B cell (primary cell): Measurements from ENCODE around the gene PLEKHA7. TPM values are rescaled to one million over a fixed set of nuclear protein-coding genes. Genes with fewer than 3 reads are reported as not detected.

Experiments used
- ATAC-seq: fragments of 200-7000 bp; cut with Tn5 transposase; one replicate; pipeline ENCODE4 v1.10.0; 2021; ENCODE audit warnings: low read depth, mild to moderate bottlenecking, moderate number of reproducible peaks, moderate library complexity
- CTCF ChIA-PET: fragments of 350-600 bp; sonication (Branson Sonifier 250); formaldehyde crosslinking; loops from one replicate; lab custom pipeline; 2021; ENCODE audit warnings: antibody characterized with exemption, inconsistent platforms; lab: Charles Lee
- POLR2A ChIA-PET: fragments of 350-600 bp; sonication (Branson Sonifier 250); formaldehyde crosslinking; loops from one replicate; lab custom pipeline; 2021; ENCODE audit warnings: antibody characterized with exemption; lab: Charles Lee
- DNase-seq: peaks from one replicate; pipeline ENCODE4 v3.0.0; 2013
- H2AFZ ChIP-seq: 2 replicates; pipeline ENCODE4 v1.6.1; 2012; ENCODE audit warnings: mild to moderate bottlenecking, low read depth, low read length; ENCODE audit not compliant: insufficient read depth, poor library complexity, severe bottlenecking
- H3K27ac ChIP-seq, 2 donors: 1 replicate in 1 of 2; 2 replicates in 1 of 2; pipeline ENCODE4 v1.5.1; 2012 to 2013; ENCODE audit warnings: low read length in 2 of 2, mild to moderate bottlenecking in 2 of 2, moderate library complexity in 1 of 2
- H3K27me3 ChIP-seq, 4 experiments: fragments of 200-600 bp in 1 of 4; sonication (generic) in 1 of 4; replicated peaks in 1 of 4; 1 replicate in 2 of 4; 2 replicates in 2 of 4; pipeline versions ENCODE4 v1.6.1 to v1.7.0; 2013 to 2016; ENCODE audit warnings: low read length in 3 of 4, mild to moderate bottlenecking in 2 of 4, mixed read lengths in 1 of 4, moderate library complexity in 1 of 4; ENCODE audit not compliant: insufficient read depth in 4 of 4, control insufficient read depth in 3 of 4; ENCODE audit errors: control extremely low read depth in 1 of 4
- H3K36me3 ChIP-seq, 2 experiments: replicated peaks in 1 of 2; 1 replicate in 1 of 2; 2 replicates in 1 of 2; pipeline versions ENCODE4 v1.6.1 to v1.7.1; 2013; ENCODE audit warnings: low read length in 1 of 2; ENCODE audit not compliant: insufficient read depth in 2 of 2, control insufficient read depth in 1 of 2; ENCODE audit errors: control extremely low read depth in 1 of 2, extremely low read depth in 1 of 2
- H3K4me1 ChIP-seq, 2 donors: fragments of 200-600 bp in 1 of 2; sonication (generic) in 1 of 2; 1 replicate in 1 of 2; 2 replicates in 1 of 2; pipeline versions ENCODE4 v1.5.1 to v1.6.1; 2013 to 2017; ENCODE audit warnings: low read length in 2 of 2; ENCODE audit not compliant: control insufficient read depth in 2 of 2, insufficient read depth in 2 of 2
- H3K4me2 ChIP-seq: replicated peaks from 2 replicates; pipeline ENCODE3; 2012; ENCODE audit warnings: mild to moderate bottlenecking, low read depth, low read length; ENCODE audit not compliant: poor library complexity, severe bottlenecking
- H3K4me3 ChIP-seq, 5 experiments: fragments of 200-600 bp in 1 of 5; sonication (generic) in 1 of 5; 1 replicate in 3 of 5; 2 replicates in 2 of 5; pipeline versions ENCODE4 v1.5.1 to v1.7.0; 2011 to 2016; ENCODE audit warnings: low read length in 4 of 5, mild to moderate bottlenecking in 4 of 5, low read depth in 2 of 5, control low read depth in 1 of 5, moderate library complexity in 1 of 5; ENCODE audit not compliant: insufficient read depth in 1 of 5; ENCODE audit errors: control extremely low read depth in 1 of 5, extremely low read depth in 1 of 5
- H3K79me2 ChIP-seq: fragments of 200-600 bp; sonication (generic); one replicate; pipeline ENCODE4 v1.6.0; 2016; ENCODE audit warnings: low read length; ENCODE audit not compliant: control insufficient read depth, insufficient read depth
- H3K9ac ChIP-seq: fragments of 200-600 bp; sonication (generic); 2 replicates; pipeline ENCODE4 v1.6.1; 2017; ENCODE audit warnings: mild to moderate bottlenecking, low read length, moderate library complexity
- H3K9me3 ChIP-seq, 3 donors: one replicate each; pipeline versions ENCODE4 v1.6.1 to v1.7.1; 2013; ENCODE audit warnings: low read length in 2 of 3; ENCODE audit not compliant: control insufficient read depth in 2 of 3, insufficient read depth in 1 of 3; ENCODE audit errors: control extremely low read depth in 1 of 3
- H4K20me1 ChIP-seq: 2 replicates; pipeline ENCODE4 v1.6.0; 2012; ENCODE audit warnings: mild to moderate bottlenecking, low read length; ENCODE audit not compliant: insufficient read depth, control insufficient read depth, poor library complexity, severe bottlenecking
- H3K27ac Mint-ChIP-seq: one replicate; pipeline ENCODE4 v1.8.0; 2021; ENCODE audit warnings: mixed read lengths
- H3K27me3 Mint-ChIP-seq: one replicate; pipeline ENCODE4 v1.8.0; 2021; ENCODE audit warnings: mixed read lengths
- H3K4me1 Mint-ChIP-seq: one replicate; pipeline ENCODE4 v1.8.0; 2021; ENCODE audit warnings: mixed read lengths
- H3K4me3 Mint-ChIP-seq: one replicate; pipeline ENCODE4 v1.8.0; 2021; ENCODE audit warnings: mixed read lengths
- H3K9me3 Mint-ChIP-seq: one replicate; pipeline ENCODE4 v1.8.0; 2022; ENCODE audit warnings: mixed read lengths; ENCODE audit not compliant: insufficient read depth
- CTCF ChIP-seq: fragments of 200-600 bp; IDR thresholded peaks from one replicate; pipeline ENCODE4 v1.8.0; 2022; ENCODE audit warnings: antibody characterized with exemption, mild to moderate bottlenecking
- EZH2 ChIP-seq: IDR thresholded peaks from 2 replicates; pipeline ENCODE4 v1.6.1; 2012; ENCODE audit warnings: borderline replicate concordance, low read depth, mild to moderate bottlenecking, moderate library complexity, low read length; ENCODE audit not compliant: insufficient read depth, poor library complexity, severe bottlenecking
- WGBS: methylation state at CpG from one replicate; pipeline ENCODE4 v1.1.5; 2013; ENCODE audit warnings: missing lambda C conversion rate; ENCODE audit not compliant: insufficient coverage; 5-methylcytosine and 5-hydroxymethylcytosine counted together
- intact Hi-C: fragments of 100-400 bp; cut with micrococcal nuclease; formaldehyde crosslinking; loops from one replicate; pipeline ENCODE4 v1.10.0; 2022
- polyA plus RNA-seq: library from polyadenylated mRNA; depleted of rRNA; stranded (reverse); fragments of >200 nt; gene quantifications from 2 replicates; pipeline ENCODE4 v1.2.3, GENCODE V29; 2012
- total RNA-seq, 2 donors: library from RNA; stranded (reverse); fragments of 120-200 nt in 1 of 2; gene quantifications; 1 replicate in 1 of 2; 2 replicates in 1 of 2; pipeline versions ENCODE4 v1.2.3 to v1.2.4, GENCODE V29; 2013 to 2022

PLEKHA7 gene
- total and polyA plus RNA-seq, 2 donors (not counting 1 experiment from before 2014, with no cell fraction given): 1.7 to 8.2 TPM

- ChIA-PET POLR2A (no interaction called here), CTCF (interaction anchor here (2.8 kb wide), 1 partner anchor 11 kb away, joined by 12 read pairs; no protein-coding TSS in a partner anchor)
- Histone ChIP-seq H3K79me2 (no peaks in the 10 kb centered on the region), H3K4me3 (no peak overlapping the region), H3K27me3 (no peaks in the 10 kb centered on the region), H3K4me2 (no peak overlapping the region), H4K20me1 (no peaks in the 10 kb centered on the region), H3K4me1 (no peaks in the 10 kb centered on the region), H3K9me3 (no peaks in the 10 kb centered on the region), H3K27ac (no peak overlapping the region), H2AFZ (no peak overlapping the region), H3K9ac (no peak overlapping the region), H3K36me3 (no peaks in the 10 kb centered on the region)
- ATAC-seq: no peak
- TF ChIP-seq EZH2: no peak
- no peak for TF ChIP-seq CTCF
- H3K9me3 Mint-ChIP-seq: no peaks in the 10 kb centered on the region
- intact Hi-C loops: no loop called here
- H3K4me1 Mint-ChIP-seq: no peaks in the 10 kb centered on the region
- H3K27me3 Mint-ChIP-seq: no peaks in the 10 kb centered on the region
- WGBS: 89% methylated on average over 7 of the region's 10 CpGs
- DNase-seq: no peak
- H3K27ac Mint-ChIP-seq: no peak overlapping the region
- H3K4me3 Mint-ChIP-seq: no peak overlapping the region
Measured at GRCh38 chr11:16831316-16832192, 182.7 kb downstream of the PLEKHA7 start.

GRCh38 chr11:16827139-16827538, 187.1 kb downstream of the PLEKHA7 start:
- no peaks in the 10 kb centered on the region for H4K20me1 ChIP-seq
- no peak overlapping the region for H3K27ac ChIP-seq
- H3K79me2 ChIP-seq: no peaks in the 10 kb centered on the region
- no peak overlapping the region for H3K4me2 ChIP-seq
- no peaks in the 10 kb centered on the region for H3K9me3 ChIP-seq
- H3K4me3 Mint-ChIP-seq: no peak overlapping the region
- H3K9me3 Mint-ChIP-seq: no peaks in the 10 kb centered on the region
- no peak for DNase-seq
- no peak for ATAC-seq
- POLR2A ChIA-PET: no interaction called here
- no peak for TF ChIP-seq EZH2
- no peak for TF ChIP-seq CTCF
- no peak overlapping the region for H2AFZ ChIP-seq
- no peaks in the 10 kb centered on the region for H3K36me3 ChIP-seq
- CTCF ChIA-PET: interaction anchor here (0.9 kb wide), 1 partner anchor 236 kb away, joined by 4 read pairs; no protein-coding TSS in a partner anchor
- no peaks in the 10 kb centered on the region for H3K27me3 Mint-ChIP-seq
- no peaks in the 10 kb centered on the region for H3K4me1 Mint-ChIP-seq
- no peak overlapping the region for H3K9ac ChIP-seq
- WGBS: 100% methylated on average over 1 of the region's 2 CpGs
- intact Hi-C loops: no loop called here
- H3K4me1 ChIP-seq: no peaks in the 10 kb centered on the region
- H3K4me3 ChIP-seq: no peak overlapping the region
- no peaks in the 10 kb centered on the region for H3K27me3 ChIP-seq
- H3K27ac Mint-ChIP-seq: no peak overlapping the region
